Inflammatory macrophage treated with lipopolysaccharide for 1 hour (primary cell): ENCODE results near the gene C17orf75.
A peak's percentile ranks its signal among the peaks of the same experiment; 100 is the strongest.
"Not testable (repeated sequence)": the region's sequence is repeated elsewhere in the genome, so short reads cannot be mapped to it uniquely, and the experiment has no call there.

ENCODE experiments used
- DNase-seq, 2 donors: peaks; one replicate each; pipeline ENCODE4 v3.0.0-alpha.2; 2020 to 2022

Gene C17orf75

DNA sequence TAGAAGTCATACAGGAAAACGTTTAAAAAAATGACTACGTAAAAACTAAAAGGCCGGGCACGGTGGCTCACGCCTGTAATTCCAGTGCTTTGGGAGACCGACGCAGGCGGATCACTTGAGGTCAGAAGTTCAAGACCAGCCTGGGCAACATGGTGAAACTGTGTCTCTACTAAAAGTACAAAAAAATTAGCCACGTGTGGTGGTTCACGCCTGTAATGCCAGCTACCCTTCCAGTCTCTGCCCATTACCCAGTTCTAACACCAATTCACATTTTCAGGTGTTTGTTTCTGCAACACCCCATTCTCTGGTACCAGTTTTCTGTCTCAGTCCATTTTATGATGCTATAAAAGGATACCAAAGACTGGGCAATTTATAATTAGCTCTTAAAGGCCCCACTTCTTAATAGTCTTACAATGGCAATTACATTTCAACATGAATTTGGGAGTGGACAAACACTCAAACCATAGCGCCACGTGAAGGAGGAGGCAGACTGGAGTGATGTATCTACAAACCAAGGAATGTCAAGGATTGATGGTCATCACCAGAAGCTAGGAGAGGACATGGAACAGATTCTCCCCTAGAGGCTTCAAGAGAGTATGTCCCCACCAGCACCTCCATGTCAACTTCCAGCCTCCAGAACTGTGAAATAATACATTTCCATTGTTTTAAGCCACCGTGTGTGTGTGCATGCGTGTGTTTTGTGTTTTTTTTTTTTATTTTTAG lies 791 bp upstream of the C17orf75 start:
- no peak for DNase-seq

- no peak for DNase-seq
Measured at GRCh38 chr17:32341141-32341856, 674 bp downstream of the C17orf75 start.

DNA sequence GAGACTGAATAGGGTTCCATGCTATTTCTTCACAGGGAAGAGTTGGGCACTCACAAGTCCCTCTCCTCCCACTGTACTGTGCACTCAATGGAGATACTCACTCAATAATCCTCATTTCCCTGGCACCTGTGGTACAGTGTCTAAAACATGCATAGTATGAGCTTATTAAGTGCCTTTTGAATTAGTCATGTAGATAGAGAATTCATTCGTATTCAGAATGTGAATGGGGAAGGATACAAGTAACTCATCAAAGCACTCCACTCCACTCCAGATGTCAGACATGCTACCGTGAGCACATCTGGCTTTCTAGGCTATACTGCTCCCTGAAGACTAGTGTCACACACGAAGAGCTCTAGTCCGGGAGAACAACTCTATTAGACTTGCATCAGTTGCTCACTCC lies 6.3 kb downstream of the C17orf75 start:
- DNase-seq: no peak

DNA sequence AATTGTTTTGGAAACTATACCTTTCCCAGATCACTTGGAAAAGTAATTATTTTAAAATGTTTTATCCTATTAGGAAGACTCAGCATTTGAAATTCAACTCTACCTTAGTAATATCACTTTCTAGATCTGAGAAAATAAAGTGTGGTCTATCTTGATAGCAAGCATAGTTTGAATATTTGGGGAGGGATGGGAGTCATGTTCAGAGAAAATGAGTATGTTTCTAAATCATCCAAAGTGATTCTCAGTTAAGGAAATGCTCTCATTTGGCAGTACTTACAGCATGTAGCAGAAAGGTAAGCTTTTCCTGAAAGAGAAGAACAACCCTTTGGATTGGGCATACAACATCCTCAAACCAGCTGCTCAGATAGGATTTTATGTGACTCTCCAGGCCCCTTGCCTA lies 6.9 kb downstream of the C17orf75 start:
- DNase-seq: no peak

GRCh38 chr17:32333187-32333586 lies 8.8 kb downstream of the C17orf75 start:
- DNase-seq: no peak

DNA sequence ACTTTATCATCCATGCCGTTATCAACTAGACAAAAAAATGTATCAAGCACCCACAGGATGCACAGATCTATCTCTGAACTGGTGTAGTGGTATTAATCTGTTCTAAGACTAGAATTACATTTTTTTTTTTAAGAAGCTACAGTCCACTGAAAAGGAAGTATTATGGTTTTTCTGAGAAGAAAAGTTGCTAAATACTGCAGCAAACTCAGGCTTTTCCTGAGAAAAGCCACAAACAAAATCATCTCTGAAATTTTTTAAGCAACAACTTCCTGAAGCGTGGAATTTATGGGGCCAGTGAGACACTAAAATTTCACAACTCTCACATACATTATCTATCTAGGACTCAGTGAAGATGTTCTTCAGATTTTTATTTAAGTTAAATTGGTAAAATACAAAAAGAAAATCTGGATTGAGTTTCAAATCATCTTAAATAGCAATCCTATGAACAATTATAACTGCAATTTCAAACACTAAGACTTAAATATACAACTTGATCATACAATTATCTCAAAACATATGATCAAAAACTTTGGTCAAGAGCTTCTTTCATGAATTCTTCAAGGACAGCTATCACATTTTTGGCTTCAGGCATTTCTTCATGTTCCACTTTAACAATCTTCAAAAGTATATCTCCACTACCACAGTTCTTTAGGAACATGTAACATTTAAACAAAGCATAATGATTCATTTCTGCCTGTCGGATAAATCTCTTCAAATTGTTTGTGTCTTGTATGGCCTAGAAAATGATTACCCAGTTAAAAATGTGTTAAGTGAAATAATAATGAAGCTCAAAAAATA lies 10.5 kb downstream of the C17orf75 start:
- DNase-seq: peak; percentile 67 to 84

GRCh38 chr17:32330147-32330546 lies 11.8 kb downstream of the C17orf75 start:
- peak; percentile 23 to 41 for DNase-seq

- DNase-seq: no peak
Measured at GRCh38 chr17:32327911-32328310, 14.1 kb downstream of the C17orf75 start.

DNA sequence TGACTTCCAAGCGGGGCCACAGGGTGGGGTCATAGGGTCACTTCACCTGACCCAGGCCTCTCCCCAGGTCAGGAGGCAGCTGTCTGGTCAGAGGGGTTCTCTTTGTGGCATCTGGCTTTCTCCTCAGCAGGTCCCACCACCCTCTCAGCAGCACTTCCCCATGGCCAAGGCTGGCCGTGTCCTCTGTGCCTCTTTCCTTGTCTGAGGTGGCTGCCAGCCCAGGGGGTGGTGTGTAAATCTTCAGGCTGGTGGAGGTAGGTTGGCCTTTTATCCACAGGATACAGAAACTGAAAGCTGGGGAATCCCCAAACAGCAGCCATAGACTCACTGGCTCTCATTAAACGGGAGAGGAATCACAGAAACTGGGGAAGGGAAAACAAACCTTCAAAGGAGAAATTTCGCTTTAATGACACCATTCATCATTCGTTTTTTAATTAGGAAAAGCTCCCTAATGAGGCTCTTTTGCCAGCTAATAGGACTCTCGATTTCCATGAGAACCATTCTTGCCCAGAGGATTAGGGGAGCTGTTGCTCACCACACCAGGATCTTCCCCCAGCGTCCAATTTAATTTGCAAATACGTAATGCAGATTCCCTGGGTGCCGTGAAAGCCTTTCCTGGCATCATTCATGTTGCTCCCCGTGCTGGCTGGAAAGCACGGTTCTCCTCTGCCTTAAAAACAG lies 18.0 kb downstream of the C17orf75 start:
- DNase-seq: peak; percentile 49 to 60

DNA sequence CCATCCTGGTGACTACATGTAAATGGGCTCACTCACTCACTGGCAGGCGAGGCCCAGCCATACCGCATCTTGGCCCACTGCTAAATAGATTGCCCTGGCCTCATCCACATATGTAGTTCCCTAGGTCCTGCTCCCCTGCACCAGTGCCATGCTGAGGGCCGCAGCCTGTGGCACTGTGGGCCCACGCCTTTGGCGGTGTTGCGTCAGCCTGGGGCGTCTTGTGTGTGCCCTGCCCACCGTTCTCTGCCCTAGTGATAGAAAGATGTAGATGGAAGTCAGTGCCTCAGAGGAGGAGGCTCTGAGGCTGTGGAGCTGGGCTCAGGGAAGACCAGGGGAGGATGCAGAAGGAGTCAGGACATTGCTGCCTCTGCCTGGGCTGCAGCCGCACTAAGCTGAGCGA lies 18.9 kb downstream of the C17orf75 start:
- DNase-seq: peak; percentile 38 to 46

- no peak for DNase-seq
Measured at GRCh38 chr17:32320847-32321246, 21.1 kb downstream of the C17orf75 start.

DNA sequence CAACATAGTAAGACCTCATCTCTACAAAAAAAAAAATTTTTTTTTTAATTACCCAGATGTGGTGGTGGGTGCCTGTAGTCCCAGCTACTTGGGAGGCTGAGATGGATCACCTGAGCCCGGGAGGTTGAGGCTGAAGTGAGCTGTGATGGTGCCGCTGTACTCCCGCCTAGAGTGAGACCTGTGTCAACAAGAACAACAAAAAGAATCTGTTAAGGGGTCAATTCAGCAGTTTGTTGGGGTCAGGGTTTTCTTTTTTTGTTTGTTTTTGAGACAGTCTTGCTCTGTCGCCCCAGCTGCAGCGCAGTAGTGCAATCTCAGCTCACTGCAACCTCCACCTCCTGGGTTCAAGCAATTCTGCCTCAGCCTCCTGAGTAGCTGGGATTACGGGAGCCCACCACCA lies 21.9 kb downstream of the C17orf75 start:
- not testable (repeated sequence) for DNase-seq

- DNase-seq: peak; percentile 69 to 97
Measured at GRCh38 chr17:32319548-32319905, 22.4 kb downstream of the C17orf75 start.

DNA sequence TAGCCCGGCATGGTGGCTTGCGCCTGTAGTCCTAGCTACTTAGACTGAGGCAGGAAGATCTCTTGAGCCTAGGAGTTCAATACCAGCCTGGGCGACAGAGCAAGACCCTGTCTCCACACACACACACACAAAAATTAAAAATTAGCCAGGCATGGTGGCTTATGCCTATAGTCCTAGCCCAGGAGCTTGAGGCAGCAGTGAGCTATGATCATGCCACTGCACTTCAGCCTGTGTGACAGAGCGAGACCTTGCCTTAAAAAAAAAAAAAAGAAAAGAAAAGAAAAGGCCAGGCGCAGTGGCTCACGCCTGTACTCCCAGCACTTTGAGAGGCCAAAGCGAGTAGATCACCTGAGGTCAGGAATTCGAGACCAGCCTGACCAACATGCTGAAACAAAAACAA lies 23.9 kb downstream of the C17orf75 start:
- no peak for DNase-seq

- no peak for DNase-seq
Measured at GRCh38 chr17:32317353-32317752, 24.6 kb downstream of the C17orf75 start.

GRCh38 chr17:32316653-32317052 lies 25.3 kb downstream of the C17orf75 start:
- not testable (repeated sequence) for DNase-seq

- DNase-seq: no peak
Measured at GRCh38 chr17:32315171-32315570, 26.8 kb downstream of the C17orf75 start.

- DNase-seq: no peak
Measured at GRCh38 chr17:32314636-32315035, 27.3 kb downstream of the C17orf75 start.

DNA sequence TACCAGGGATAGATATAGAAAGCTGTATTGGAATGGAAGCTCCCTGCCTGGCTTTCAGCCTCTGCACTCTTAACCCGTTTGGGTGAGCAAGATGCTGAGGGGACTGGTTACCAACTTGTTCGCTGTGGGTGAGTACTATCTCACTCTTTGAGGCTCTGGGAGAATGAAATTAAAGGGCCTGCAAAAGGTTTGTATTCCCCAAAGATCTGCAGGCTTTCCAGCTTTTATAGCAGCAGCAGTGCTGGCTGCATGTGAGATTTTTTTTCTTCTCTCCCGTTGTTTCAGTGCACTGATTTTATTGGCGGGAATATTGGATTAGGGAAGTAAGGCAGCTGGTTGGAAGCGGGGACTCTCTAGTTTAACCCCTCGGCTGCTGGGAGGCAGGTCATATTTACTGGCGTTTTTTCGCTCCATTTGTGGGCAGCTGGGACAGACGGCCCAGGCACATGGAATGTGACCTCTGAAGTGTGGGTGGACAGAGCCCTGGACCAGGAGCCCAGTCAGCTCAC lies 30.9 kb downstream of the C17orf75 start:
- DNase-seq: no peak

GRCh38 chr17:32307658-32308057 lies 34.3 kb downstream of the C17orf75 start:
- DNase-seq: no peak

- DNase-seq: no peak
Measured at GRCh38 chr17:32305049-32305448, 36.9 kb downstream of the C17orf75 start.

DNA sequence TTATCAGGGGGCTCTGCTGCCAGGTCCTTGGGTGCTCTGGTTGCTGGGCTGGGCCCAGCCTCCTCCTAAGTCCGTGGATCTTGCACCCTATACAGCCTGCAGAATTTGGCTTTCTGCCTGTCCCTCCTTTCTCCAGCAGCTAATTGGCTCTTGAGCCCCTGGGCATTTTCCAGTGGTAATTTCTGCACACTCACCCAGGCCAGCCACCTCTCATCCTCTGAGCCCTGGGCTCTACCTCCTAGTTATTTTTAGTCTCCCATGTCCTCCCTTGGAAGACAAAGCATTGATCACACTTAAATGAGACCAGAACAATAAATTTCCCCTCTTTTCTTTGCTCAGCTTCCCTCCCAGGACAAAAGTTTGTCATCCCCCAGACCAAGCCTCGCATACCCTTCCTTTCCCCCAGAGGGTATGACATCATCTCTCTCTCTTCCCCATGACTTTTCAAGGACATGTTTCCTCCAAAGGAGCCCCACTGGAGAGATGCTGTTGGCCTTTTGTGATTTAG lies 38.1 kb downstream of the C17orf75 start:
- no peak for DNase-seq
